Right ventricle myocardium inferior (tissue), 1 donor: Measurements from ENCODE around the gene REL. TPM values are rescaled to one million over a fixed set of nuclear protein-coding genes. Genes with fewer than 3 reads are reported as not detected.

ENCODE experiments used
- ATAC-seq: fragments of 200-7000 bp; cut with Tn5 transposase; one replicate; pipeline ENCODE4 v1.9.1; 2020; ENCODE audit warnings: mild to moderate bottlenecking, moderate library complexity
- DNase-seq: peaks from one replicate; pipeline ENCODE4 v3.0.0; 2021; ENCODE audit errors: missing footprints
- intact Hi-C: fragments of 100-400 bp; cut with DNase I; formaldehyde crosslinking; loops from one replicate; pipeline ENCODE4 v1.11.0; 2022
- long read RNA-seq: library from polyadenylated mRNA; unstranded; transcript quantifications from one replicate; pipeline ENCODE4 v2.0.0, GENCODE V29; 2021
- total RNA-seq: library from RNA; stranded (reverse); fragmentation: NEBNext Ultra II Directional; extraction: Animal tissue kit (Norgen Biotek cat#: 25700); gene quantifications from one replicate; pipeline ENCODE4 v1.2.1, GENCODE V29; 2021
- donor health status: DM: no; HTN: yes; CAD: no; lungs with severe emphysema.

REL gene
- total RNA-seq: 5.3 TPM
- long read RNA-seq, partial matches to known transcripts: 0 of 4 reads
- long read RNA-seq, other reads (novel, unspliced or antisense): 0 of 4 reads

- peak; percentile 97 for ATAC-seq
- intact Hi-C loops: loop anchor here (10.0 kb wide), 1 partner anchor 264 kb away; no protein-coding TSS in a partner anchor
Measured at GRCh38 chr2:60881047-60881932, at the start of gene REL. Gene REL, plus strand, starts transcription at chr2:60881574. Its CDS starts 267 bp downstream, at chr2:60881841.

GRCh38 chr2:60831921-60832320 lies 49.5 kb upstream of the REL start:
- ATAC-seq (no peak), DNase-seq (no peak)
- intact Hi-C loops: no loop called here

More at GRCh38 chr2:60881047-60881932, at the start of gene REL:
- DNase-seq: peak; percentile 94

GRCh38 chr2:60832621-60833020 lies 48.8 kb upstream of the REL start:
- DNase-seq (no peak), ATAC-seq (no peak)
- intact Hi-C loops: no loop called here

- DNase-seq: no peak
- peak; percentile 16 for ATAC-seq
- intact Hi-C loops: no loop called here
Measured at GRCh38 chr2:60834270-60834717, 47.1 kb upstream of the REL start.

- intact Hi-C loops: no loop called here
- no peak for ATAC-seq
- DNase-seq: no peak
Measured at GRCh38 chr2:60836491-60836890, 44.9 kb upstream of the REL start.

- intact Hi-C loops: no loop called here
- DNase-seq: no peak
- no peak for ATAC-seq
Measured at GRCh38 chr2:60837123-60837522, 44.3 kb upstream of the REL start.

GRCh38 chr2:60838481-60838880 lies 42.9 kb upstream of the REL start:
- intact Hi-C loops: no loop called here
- DNase-seq (no peak), ATAC-seq (no peak)

GRCh38 chr2:60839126-60839813 lies 42.1 kb upstream of the REL start:
- DNase-seq (no peak), ATAC-seq (no peak)
- intact Hi-C loops: no loop called here

GRCh38 chr2:60840880-60841279 lies 40.5 kb upstream of the REL start:
- ATAC-seq (no peak), DNase-seq (no peak)
- intact Hi-C loops: no loop called here

- ATAC-seq: no peak
- intact Hi-C loops: no loop called here
- DNase-seq: no peak
Measured at GRCh38 chr2:60843006-60843405, 38.4 kb upstream of the REL start.

- intact Hi-C loops: no loop called here
Measured at GRCh38 chr2:60844105-60844504, 37.3 kb upstream of the REL start.

GRCh38 chr2:60847854-60848253 lies 33.5 kb upstream of the REL start:
- intact Hi-C loops: no loop called here
- DNase-seq (no peak), ATAC-seq (no peak)

More at GRCh38 chr2:60844105-60844504, 37.3 kb upstream of the REL start:
- ATAC-seq (no peak), DNase-seq (no peak)

- intact Hi-C loops: no loop called here
- ATAC-seq (no peak), DNase-seq (no peak)
Measured at GRCh38 chr2:60849187-60849586, 32.2 kb upstream of the REL start.

GRCh38 chr2:60852282-60852860 lies 29.0 kb upstream of the REL start:
- ATAC-seq (peak; percentile 40), DNase-seq (no peak)
- intact Hi-C loops: no loop called here

- intact Hi-C loops: no loop called here
- ATAC-seq (no peak), DNase-seq (no peak)
Measured at GRCh38 chr2:60853531-60853930, 27.8 kb upstream of the REL start.

GRCh38 chr2:60855989-60856669 lies 25.2 kb upstream of the REL start:
- DNase-seq (no peak), ATAC-seq (no peak)
- intact Hi-C loops: no loop called here

- no peak for ATAC-seq
- intact Hi-C loops: no loop called here
- no peak for DNase-seq
Measured at GRCh38 chr2:60857056-60857455, 24.3 kb upstream of the REL start.

- intact Hi-C loops: no loop called here
- ATAC-seq: no peak
- no peak for DNase-seq
Measured at GRCh38 chr2:60858897-60859311, 22.5 kb upstream of the REL start.

GRCh38 chr2:60861736-60862135 lies 19.6 kb upstream of the REL start:
- intact Hi-C loops: no loop called here
- DNase-seq (no peak), ATAC-seq (no peak)
